Gastrocnemius medialis (tissue), 4 donors: ENCODE measurements around the gene TFAP2C. TPM values are rescaled to one million over a fixed set of nuclear protein-coding genes. Genes with fewer than 3 reads are reported as not detected.

Experiments used
- ATAC-seq, 2 donors: fragments of 150-250 bp; one replicate each; pipeline ENCODE4 v1.9.1; 2016
- DNase-seq, 2 donors: peaks; one replicate each; pipeline ENCODE4 v3.0.0-alpha.2; 2019
- H3K27ac ChIP-seq, 4 donors: fragments of 200-600 bp; sonication (generic); 1 replicate in 1 of 4; 2 replicates in 3 of 4; pipeline ENCODE4 v1.5.1; 2016 to 2018; ENCODE audit warnings: mild to moderate bottlenecking in 2 of 4, moderate library complexity in 1 of 4
- H3K27me3 ChIP-seq, 3 donors: fragments of 200-600 bp; sonication (generic) in 2 of 3; 1 replicate in 1 of 3; 2 replicates in 2 of 3; pipeline versions ENCODE4 v1.5.1 to v1.6.0; 2016 to 2019; ENCODE audit warnings: mild to moderate bottlenecking in 1 of 3, moderate library complexity in 1 of 3
- H3K36me3 ChIP-seq, 2 donors: fragments of 200-600 bp; sonication (generic) in 1 of 2; one replicate each; pipeline ENCODE4 v1.5.1; 2017 to 2018
- H3K4me1 ChIP-seq, 2 donors: fragments of 200-600 bp; sonication (generic) in 1 of 2; one replicate each; pipeline ENCODE4 v1.5.1; 2016 to 2017; ENCODE audit warnings: mild to moderate bottlenecking in 2 of 2
- H3K4me3 ChIP-seq, 4 donors: fragments of 200-600 bp; sonication (generic) in 3 of 4; 1 replicate in 1 of 4; 2 replicates in 3 of 4; pipeline ENCODE4 v1.5.1; 2016 to 2019; ENCODE audit warnings: mild to moderate bottlenecking in 2 of 4
- H3K9me3 ChIP-seq, 3 donors: fragments of 200-600 bp; sonication (generic) in 2 of 3; 1 replicate in 1 of 3; 2 replicates in 2 of 3; pipeline ENCODE4 v1.5.1; 2016 to 2019
- POLR2A ChIP-seq, 2 donors: fragments of 450-650 bp; IDR thresholded peaks; one replicate each; pipeline ENCODE4 v1.6.1; 2017; ENCODE audit warnings: antibody characterized with exemption in 2 of 2, mild to moderate bottlenecking in 2 of 2, moderate library complexity in 2 of 2
- in situ Hi-C, 4 donors: fragments of 200-750 bp; cut with MboI; loops; one replicate each; pipeline versions ENCODE4 v1.15.0 to v1.8.0; 2017; ENCODE audit warnings: low sequenced_read_pairs in 4 of 4
- intact Hi-C: fragments of 100-400 bp; cut with DNase I; formaldehyde crosslinking; loops from one replicate; pipeline ENCODE4 v1.15.1; 2023; ENCODE audit warnings: low total_unique reads
- total RNA-seq, 4 donors: library from RNA; depleted of rRNA; stranded (reverse); fragments of >200 nt; gene quantifications; one replicate each; pipeline versions ENCODE4 v1.1.0 to v1.2.3, GENCODE V29; 2016
- TF ChIP-seq, protein P1 (sequence below), 5 experiments: fragments of 450-650 bp in 3 of 5; fragments of 200-600 bp in 2 of 5; sonication (generic) in 2 of 5; IDR thresholded peaks in 4 of 5; conservative IDR thresholded peaks in 1 of 5; 1 replicate in 4 of 5; 2 replicates in 1 of 5; pipeline ENCODE4 v1.5.1; 2016 to 2019; ENCODE audit warnings: antibody characterized with exemption in 5 of 5, mild to moderate bottlenecking in 3 of 5, moderate library complexity in 3 of 5

TFAP2C gene
- total RNA-seq, 4 donors from 2014 or later: 0.11 to 0.13 TPM; not detected in 2

DNA sequence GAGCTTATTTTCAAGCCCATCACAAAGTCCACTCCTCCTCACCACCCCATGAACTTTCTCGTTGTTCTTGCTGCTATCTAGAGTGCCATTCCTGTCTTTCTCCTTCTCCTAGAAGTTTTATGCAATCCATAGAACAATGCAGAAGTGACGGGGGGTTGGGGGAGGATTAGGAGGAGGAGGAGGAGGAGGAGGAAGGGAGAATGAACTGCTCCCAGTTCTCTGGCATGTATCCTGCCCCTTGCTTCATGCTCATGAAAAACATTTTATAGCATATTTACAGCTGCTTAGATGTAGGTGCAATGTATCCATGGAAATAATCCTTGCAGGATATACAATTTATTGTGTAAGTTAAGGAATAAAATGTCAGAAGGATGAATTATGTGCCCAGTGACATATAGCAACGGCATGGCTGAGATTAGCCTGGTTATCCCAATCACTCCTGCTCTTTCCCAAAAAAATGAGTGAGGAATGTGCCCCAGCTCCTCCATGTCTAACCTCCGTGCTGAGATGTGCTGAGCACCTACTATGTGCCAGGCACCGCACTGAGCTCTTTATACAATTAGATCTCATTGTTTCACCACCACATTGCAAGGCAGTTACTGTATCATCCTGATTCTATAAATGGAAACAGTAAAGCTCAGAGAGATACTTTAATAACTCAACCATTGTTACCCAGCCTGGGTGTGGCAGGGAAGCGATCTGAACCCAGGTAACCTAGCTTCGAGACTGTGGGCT is 41.6 kb upstream of the TFAP2C start:
- DNase-seq: no peak
- ATAC-seq: no peak
- in situ Hi-C loops: no loop called here

DNA sequence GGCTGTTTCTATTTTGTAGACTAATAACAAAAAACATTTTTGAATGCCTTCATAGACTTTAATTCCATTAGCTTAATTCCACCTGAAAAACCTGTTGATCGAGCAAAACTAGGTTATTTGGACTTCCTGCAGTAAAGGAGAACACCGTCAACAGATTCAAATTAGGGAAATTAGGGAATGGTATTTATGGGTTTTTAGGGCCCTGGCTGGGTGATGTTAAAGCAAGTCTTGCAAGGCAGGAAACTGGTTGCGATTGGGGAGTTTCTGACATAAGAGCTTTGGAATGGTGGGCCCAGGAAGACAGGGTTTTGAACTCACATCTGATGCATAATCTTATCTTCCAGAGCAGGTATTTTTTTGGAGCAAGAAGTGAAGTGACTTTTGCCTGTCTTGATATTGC is 40.1 kb upstream of the TFAP2C start:
- in situ Hi-C loops (no loop called here), intact Hi-C loops (no loop called here)
- DNase-seq: no peak
- Histone ChIP-seq H3K36me3 (no peaks in the 10 kb centered on the region), H3K4me3 (no peak overlapping the region), H3K4me1 (no peaks in the 10 kb centered on the region), H3K9me3 (no peaks in the 10 kb centered on the region), H3K27ac (no peak overlapping the region), H3K27me3 (no peaks in the 10 kb centered on the region)
- TF ChIP-seq POLR2A (IDR thresholded peaks at IDR 0.05): no peak
- TF ChIP-seq, protein P1, sequence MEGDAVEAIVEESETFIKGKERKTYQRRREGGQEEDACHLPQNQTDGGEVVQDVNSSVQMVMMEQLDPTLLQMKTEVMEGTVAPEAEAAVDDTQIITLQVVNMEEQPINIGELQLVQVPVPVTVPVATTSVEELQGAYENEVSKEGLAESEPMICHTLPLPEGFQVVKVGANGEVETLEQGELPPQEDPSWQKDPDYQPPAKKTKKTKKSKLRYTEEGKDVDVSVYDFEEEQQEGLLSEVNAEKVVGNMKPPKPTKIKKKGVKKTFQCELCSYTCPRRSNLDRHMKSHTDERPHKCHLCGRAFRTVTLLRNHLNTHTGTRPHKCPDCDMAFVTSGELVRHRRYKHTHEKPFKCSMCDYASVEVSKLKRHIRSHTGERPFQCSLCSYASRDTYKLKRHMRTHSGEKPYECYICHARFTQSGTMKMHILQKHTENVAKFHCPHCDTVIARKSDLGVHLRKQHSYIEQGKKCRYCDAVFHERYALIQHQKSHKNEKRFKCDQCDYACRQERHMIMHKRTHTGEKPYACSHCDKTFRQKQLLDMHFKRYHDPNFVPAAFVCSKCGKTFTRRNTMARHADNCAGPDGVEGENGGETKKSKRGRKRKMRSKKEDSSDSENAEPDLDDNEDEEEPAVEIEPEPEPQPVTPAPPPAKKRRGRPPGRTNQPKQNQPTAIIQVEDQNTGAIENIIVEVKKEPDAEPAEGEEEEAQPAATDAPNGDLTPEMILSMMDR (IDR thresholded peaks at IDR 0.05 in 4 of 5, conservative IDR thresholded peaks at IDR 0.05 in 1 of 5): no peak
- no peak for ATAC-seq

More for the DNA sequence above, 41.6 kb upstream of the TFAP2C start:
- intact Hi-C loops: no loop called here
- H3K27ac ChIP-seq: no peak overlapping the region
- H3K4me1 ChIP-seq: no peaks in the 10 kb centered on the region
- no peaks in the 10 kb centered on the region for H3K9me3 ChIP-seq
- TF ChIP-seq POLR2A (IDR thresholded peaks at IDR 0.05): no peak
- TF ChIP-seq, protein P1 (IDR thresholded peaks at IDR 0.05 in 4 of 5, conservative IDR thresholded peaks at IDR 0.05 in 1 of 5): no peak
- H3K36me3 ChIP-seq: no peaks in the 10 kb centered on the region
- H3K4me3 ChIP-seq: no peak overlapping the region
- no peaks in the 10 kb centered on the region for H3K27me3 ChIP-seq

DNA sequence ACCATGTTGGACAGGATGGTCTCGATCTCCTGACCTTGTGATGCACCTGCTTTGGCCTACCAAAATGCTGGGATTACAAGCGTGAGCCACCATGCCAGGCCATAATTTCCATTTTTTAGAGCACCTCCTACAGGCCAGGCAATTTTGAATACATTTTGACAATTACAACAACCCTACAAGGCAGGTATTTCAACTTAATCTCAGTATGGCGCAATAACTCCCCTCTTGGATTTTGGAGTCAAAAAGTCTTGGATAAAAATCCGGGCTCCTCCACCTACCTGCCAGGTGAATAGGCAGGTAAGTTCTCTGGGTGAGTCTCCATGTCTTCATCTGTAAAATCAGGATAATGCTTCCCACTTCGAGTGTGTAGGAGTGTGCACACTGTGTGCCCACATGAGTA is 39.5 kb upstream of the TFAP2C start:
- Histone ChIP-seq H3K9me3 (no peaks in the 10 kb centered on the region), H3K4me1 (no peaks in the 10 kb centered on the region), H3K4me3 (no peak overlapping the region), H3K36me3 (no peaks in the 10 kb centered on the region), H3K27ac (no peak overlapping the region), H3K27me3 (no peaks in the 10 kb centered on the region)
- ATAC-seq (no peak), DNase-seq (no peak)
- TF ChIP-seq, protein P1 (IDR thresholded peaks at IDR 0.05 in 4 of 5, conservative IDR thresholded peaks at IDR 0.05 in 1 of 5): no peak
- no peak for TF ChIP-seq POLR2A (IDR thresholded peaks at IDR 0.05)
- in situ Hi-C loops: no loop called here
- intact Hi-C loops: no loop called here

DNA sequence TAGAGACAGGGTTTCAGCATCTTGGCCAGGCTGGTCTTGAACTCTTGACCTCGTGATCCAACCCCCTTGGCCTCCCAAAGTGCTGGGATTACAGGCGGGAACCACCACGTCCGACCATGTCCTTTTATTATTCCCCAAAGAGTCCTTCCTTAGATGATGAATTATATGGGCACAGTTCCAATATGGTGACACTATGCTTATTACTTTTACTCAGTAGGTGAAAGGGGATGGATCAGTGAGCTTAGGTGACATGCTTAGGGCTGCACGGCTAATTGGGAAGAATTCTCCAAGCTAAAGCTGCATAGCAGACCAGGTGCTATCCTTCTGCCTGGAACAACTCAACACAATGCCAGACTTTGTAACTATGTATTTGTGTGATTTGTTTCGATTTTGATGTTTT is 38.2 kb upstream of the TFAP2C start:
- Histone ChIP-seq H3K4me3 (no peak overlapping the region), H3K4me1 (no peaks in the 10 kb centered on the region), H3K27ac (no peak overlapping the region), H3K36me3 (no peaks in the 10 kb centered on the region), H3K27me3 (no peaks in the 10 kb centered on the region), H3K9me3 (no peaks in the 10 kb centered on the region)
- DNase-seq (no peak), ATAC-seq (no peak)
- TF ChIP-seq, protein P1 (IDR thresholded peaks at IDR 0.05 in 4 of 5, conservative IDR thresholded peaks at IDR 0.05 in 1 of 5): no peak
- TF ChIP-seq POLR2A (IDR thresholded peaks at IDR 0.05): no peak
- intact Hi-C loops (no loop called here), in situ Hi-C loops (no loop called here)

DNA sequence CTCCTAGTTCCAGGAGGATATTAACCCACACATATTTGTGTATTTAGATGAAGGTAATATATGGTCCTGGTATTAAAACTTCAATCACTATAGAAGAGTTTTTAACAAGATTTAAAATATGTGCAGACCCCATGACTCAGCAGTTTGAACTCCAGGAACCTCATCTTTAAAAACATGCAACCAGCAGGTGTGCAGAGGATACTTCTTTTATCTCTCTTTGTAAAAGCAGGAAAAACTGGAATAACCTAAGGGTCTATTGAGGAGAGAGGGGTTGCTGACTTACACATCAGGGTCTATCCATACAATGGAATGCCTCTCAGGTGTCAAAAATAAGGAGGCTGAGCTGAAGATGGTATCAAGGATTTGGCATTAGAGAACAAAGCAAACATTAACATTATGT is 36.9 kb upstream of the TFAP2C start:
- Histone ChIP-seq H3K27ac (no peak overlapping the region), H3K27me3 (no peaks in the 10 kb centered on the region), H3K4me3 (no peak overlapping the region), H3K4me1 (no peaks in the 10 kb centered on the region), H3K36me3 (no peaks in the 10 kb centered on the region), H3K9me3 (no peaks in the 10 kb centered on the region)
- TF ChIP-seq, protein P1 (IDR thresholded peaks at IDR 0.05 in 4 of 5, conservative IDR thresholded peaks at IDR 0.05 in 1 of 5): no peak
- TF ChIP-seq POLR2A (IDR thresholded peaks at IDR 0.05): no peak
- intact Hi-C loops: no loop called here
- DNase-seq: no peak
- in situ Hi-C loops: no loop called here
- ATAC-seq: no peak
